HS-27A (cell line): ENCODE data around the gene CNNM2.

Experiments
- DNase-seq: peaks from one replicate; pipeline ENCODE4 v3.0.0-alpha.2; 2012; ENCODE audit warnings: low read depth, missing footprints

The CNNM2 gene

DNA sequence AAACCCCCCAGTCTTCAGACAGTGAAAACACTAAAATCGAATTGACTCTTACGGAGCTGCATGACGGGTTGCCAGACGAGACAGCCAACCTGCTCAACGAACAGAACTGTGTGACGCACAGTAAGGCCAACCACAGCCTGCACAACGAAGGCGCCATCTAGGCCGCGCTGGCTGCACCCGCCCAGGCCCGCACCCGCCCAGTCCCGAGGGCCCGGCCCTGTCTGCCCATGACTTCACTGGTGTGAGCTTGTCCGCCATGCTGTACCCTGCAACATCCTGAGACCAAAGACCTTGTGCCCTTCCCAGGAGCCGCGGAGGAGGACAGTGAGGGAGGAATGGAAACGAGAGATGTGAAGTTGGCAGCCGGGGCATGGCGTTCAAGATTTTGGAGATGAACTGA is 158.9 kb downstream of the CNNM2 start:
- DNase-seq, result no peak

DNA sequence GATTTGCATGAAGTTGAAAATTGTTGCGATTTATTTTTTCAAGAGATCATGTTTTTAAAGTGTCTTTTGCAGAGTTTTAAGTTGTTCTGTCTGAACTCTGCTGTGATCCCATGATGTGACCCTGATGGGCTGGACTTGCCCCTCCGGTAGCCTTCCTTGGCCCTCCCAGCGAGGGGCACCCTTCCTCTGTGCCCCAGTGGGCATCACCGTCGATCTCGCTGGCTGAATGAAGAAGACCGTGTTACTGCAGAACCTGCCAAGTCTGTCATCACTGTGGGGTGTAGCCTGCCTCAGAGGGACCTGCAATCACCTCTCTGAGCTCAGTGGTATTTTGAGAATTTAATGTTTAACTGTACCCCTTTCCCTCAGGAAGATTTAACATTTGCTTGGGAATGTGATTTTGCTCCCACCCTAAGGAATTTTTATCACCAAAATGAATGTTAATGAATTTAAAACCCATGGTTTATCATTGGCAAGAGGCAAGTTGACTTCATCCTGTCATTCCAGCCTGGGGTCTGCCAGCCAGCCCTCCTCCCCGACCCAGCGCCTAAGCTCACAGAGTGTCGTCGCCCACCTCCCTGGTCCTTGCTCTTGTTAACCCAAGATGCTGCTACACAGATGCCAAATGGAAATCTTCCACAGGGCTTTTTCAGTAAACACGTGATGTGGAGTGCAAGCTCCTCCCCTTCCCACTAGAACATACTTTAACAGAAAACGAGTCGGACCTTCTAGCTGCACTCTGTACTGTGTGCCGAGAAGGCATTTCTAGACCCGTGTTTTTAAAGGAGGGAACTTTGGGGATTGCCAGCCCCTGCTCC is 159.6 kb downstream of the CNNM2 start:
- DNase-seq, result no peak

DNA sequence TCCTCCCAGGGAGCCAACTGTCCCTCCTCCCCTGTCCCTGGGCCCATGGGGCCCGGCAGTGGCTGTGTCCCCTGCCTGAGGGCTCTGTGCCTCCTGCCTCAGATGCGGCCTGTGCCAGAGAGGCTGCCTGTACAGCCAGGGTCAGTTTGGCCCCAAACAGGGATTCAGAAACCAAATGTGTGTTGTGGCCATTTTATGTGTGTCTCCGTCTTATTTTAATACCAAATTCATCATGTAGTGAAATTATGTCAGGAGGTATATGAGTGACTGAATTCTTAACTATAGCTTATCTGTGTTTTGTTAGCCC is 160.2 kb downstream of the CNNM2 start:
- DNase-seq, result no peak

DNA sequence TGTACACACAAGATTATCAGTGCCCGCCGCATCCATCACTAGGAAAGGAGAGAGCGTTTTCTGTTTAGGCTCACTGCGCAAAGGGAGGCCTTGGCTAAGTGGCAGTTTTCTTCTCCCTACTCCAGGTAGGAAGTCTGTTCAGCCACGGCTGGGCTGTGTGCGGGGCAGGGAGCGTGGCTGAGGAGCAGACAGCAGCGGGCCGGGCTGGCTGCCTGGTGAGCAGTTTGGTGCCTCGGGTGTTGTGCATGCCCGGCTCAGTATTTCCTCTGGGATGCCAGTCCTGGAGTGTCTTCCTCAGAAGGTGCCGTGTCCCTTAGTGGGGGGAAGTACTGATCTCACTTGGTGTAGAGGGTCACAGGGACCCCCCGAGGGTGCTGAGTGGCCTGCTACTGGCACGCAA is 160.6 kb downstream of the CNNM2 start:
- no peak for DNase-seq

DNA sequence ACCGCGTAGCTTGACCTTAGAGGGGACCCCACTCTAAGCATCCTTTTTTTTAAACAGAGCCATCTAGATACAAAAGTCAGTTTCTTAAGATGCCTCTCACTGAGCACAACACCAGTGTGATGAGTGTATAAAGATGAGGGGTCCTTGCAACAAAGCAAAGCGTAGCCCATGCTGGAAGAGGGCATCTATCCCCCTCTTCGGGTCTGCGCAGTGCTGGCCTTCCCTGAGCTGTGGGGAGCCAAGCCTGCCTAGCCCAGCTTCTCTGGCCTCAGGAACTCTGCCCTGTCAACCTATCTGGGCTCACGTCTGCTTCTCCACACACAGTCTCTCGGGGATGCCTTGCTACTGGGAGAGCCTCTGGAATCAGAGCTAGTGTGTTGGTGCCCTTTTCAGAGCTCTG is 161.0 kb downstream of the CNNM2 start:
- no peak for DNase-seq

DNA sequence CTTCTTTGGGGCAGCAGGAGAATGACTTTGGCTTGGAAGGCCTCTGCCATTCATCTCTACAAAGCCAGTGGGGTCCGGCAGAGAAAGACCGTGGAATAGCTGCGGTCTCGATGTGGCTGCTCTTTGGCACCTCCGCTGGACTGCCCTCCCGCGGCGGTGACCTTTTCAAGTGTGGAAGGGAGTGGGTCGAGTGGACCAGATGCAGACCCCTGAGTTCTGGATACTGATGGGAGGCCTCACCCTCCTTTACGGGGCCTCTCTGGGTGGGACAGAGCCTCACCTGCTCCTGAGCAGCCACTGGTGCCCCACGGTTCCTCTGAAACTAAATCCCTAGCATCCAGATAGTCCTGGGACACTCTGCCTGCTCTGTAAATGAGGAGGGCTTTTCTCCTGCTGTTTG is 161.9 kb downstream of the CNNM2 start:
- no peak for DNase-seq

DNA sequence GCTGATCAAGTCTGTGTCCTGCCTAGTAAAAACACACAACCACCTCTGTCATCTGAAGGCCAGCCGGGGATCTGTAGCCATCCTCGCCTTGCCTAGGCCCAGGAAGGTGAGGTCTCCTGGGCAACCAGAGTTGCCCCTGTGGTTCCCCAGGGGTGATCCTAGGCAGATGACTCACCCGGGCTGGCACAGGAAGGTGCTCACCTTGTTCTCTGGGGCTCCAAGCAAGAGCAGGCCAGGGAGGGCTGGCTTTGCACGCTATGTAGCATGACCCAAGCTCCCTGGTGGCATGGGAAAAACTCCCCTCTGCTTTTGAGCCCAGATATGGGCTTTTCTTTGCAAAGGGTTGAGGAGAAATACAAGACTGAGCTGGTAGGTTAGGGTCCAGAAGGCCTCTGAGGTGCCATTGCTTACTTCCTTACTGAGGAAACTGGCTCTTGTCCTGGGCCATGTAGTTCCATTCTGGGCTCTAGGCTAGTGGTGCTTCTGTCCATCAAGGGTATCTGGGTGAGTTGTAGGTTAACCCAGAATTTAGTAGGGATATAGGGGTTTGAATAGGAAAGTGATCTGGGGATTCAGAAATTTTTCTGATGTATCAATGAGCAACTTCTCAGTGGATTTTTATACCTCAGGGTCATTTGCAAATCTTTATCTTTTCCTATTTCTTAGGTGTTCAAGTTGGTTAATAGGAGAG is 162.9 kb downstream of the CNNM2 start:
- DNase-seq, result no peak

DNA sequence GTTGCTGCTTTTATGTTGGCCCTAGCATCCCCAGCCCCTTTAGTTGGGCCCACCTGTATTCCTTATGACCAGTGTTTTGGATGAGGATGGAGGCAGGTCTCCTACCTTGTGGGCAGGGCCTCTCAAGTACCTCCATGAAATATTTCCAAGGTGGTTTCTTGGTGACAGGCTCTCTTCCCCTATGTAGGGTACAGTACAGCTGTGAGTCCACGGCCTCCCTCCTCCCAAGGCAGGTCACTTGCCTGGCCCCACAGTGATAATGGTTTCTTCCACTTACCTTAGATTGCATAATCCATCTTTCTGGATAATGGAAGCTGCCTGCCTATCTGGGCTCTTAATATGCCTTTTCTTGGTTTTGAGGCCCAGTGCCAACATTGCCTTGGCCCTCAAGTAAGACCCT is 164.6 kb downstream of the CNNM2 start:
- DNase-seq, result no peak

DNA sequence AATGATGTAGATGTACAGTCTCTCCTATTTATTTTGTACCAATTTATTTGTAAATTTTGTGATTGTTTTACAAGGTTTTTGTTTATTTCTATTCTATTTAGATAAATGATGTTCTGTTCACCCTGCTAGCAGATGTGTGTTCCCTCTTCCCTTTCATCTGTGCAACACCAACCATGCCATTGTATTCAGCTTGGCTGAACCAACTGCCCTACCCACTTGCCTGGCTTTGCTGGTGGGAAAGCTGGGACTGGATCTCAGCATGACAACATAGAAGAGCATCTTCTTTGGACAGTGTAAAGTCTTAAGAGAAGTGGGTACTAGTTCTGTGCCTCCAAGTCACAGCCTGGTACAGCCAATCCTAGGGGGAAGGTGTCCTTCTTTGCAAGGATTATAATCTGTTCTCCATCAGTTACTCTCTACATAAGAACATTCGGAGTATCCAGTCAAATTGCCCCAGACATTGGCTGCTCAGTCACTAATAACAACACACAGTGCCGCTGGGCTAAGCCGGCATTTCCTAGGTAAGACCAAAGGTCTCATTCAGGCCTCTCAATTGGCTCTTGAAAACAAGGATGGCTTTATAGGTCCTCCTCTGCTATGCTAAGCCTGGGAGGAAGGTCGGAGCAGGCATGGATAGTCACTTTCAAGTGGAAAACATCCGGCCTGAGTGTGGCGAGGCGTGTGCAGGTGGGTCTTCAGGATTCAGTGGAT is 165.3 kb downstream of the CNNM2 start:
- DNase-seq, result no peak

DNA sequence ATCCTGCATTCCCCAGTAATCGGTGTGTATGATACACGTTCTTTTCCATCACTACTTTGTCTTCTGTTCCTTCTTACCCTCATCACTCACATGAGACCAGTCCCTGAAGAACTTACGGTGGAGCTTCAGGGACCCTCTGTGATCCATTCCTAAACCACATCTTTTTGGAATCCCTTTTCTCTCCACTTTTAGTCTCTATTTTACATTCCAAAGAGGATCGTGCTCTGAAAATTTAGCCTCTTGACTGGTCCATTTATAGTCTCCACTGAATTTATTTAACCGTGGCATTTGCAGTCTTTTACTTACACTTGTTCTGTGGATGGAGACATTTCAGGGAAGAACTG is 165.9 kb downstream of the CNNM2 start:
- DNase-seq, result no peak

DNA sequence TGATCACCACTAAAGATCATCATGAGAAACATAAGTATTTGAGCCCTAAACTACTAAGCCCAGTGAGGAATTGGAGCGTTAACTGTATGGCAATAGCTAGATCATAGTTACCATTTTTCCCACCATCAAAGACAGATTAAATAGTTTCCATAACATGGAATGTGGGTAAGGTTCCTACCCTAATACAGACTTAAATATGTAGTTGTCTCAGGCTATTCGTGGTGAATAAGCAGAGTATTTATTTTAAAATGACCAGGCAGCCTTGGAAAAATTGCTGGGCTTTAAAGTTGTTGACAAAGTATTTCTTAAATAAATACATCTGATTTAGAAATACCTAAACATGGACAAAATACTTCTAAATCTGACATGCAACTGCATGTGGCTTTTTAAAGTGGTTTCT is 168.2 kb downstream of the CNNM2 start:
- DNase-seq, result no peak

DNA sequence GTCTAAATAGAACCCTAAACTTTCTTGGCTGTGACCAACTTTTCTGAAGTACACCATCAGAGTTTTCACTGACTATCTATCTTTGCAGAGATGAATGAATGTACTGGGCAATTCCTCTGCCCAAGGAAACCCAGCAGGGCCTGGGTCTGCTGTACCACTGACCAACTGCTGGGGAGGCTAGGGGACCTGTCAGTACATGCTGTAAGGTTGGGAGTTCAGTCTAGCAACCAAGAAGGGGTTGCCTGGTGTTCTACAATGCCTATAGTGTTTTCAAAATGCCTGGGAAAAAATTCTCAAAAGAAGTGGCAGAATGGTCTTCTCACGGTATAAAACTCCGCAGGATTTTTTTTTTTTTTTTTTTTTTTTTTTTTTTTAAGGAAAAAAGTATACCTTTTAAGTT is 168.7 kb downstream of the CNNM2 start:
- DNase-seq, result no peak

DNA sequence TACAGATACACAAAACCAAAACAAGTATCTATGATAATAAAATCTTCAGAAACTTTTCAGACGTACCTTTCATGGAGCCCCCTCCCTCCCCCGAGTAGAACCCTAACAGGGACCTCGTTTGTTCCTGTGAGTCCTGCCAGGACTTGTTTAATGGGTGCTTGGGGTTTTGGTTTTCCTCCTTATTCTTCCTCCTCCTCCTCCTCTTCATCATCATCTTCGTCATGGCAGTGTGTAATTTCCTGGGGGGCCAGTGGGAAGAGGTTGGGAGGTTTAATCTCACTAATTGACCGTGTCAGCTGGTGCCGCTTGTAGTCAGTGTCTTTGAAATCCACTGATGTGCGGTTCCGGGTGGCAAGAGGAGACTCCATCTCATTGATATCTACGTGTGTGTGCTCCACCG is 171.4 kb downstream of the CNNM2 start:
- DNase-seq, result no peak

DNA sequence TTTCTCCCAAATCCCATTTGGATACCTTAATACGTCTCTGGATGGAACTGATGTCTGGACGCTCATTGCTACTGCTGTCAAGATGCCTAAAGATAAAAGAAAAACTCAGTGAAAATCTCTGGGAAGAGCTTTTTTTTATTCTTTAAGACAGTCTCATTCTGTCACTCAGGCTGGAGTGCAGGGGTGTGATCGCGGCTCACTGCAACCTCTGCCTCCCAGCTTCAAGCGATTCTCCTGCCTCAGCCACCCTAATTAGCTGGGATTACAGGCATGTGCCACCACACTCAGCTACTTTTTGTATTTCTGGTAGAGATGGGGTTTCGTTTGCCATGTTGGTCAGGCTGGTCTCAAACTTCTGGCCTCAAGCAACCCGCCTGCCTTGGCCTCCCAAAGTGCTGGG is 172.8 kb downstream of the CNNM2 start:
- no peak for DNase-seq

DNA sequence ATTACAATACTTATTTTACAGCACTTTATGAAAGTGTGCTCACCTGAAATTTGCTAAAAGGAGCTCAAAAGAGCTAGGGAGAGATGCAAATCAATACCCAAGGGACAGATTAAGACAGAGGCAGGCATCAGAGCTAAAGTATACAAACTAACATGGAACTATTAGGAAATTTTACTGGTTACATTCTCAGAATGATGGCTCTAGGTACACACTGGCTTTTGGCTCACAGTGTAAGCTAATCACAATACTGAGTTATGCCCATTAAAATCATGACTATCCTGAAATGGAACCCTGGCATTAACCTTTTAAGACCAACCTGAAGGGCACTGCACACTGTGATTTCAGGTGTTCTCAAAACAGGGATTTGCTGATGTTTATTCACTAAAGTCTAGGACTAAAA is 176.9 kb downstream of the CNNM2 start:
- no peak for DNase-seq

DNA sequence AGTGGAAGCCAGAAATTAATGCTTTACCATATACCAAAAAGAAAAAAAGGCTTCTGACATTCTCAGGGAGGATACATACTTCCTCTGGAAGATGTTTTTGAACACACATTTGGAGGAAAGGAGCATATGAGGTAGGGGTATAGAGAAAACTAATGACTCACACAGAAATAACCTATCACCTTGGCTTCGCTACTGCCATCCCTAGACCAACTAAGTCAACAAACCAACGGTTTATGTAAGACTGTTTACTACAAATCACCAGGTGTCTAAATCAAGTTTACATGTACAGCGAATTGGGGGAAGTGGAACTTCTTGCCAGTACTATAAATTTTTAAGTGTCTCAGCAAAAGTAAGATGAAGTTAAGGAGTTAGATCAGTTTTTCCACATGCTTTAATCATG is 178.0 kb downstream of the CNNM2 start:
- no peak for DNase-seq

DNA sequence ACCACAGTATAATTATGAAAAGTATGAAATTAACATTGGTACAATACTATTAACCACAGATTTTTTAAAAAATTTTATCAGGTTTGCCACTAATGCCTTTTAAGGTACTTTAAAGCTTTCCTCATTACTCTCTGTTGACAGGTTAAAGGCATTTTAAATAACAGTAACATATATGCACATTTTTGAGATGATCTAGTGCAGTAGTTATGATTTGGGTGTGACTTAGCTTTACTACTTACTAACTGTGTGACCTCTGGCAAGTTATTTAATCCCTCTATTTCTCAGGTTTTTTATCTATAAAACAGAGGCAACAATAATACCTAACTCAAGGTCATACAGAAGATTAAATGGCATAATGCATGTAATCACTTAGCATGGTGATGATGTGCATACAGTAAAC is 180.1 kb downstream of the CNNM2 start:
- no peak for DNase-seq

DNA sequence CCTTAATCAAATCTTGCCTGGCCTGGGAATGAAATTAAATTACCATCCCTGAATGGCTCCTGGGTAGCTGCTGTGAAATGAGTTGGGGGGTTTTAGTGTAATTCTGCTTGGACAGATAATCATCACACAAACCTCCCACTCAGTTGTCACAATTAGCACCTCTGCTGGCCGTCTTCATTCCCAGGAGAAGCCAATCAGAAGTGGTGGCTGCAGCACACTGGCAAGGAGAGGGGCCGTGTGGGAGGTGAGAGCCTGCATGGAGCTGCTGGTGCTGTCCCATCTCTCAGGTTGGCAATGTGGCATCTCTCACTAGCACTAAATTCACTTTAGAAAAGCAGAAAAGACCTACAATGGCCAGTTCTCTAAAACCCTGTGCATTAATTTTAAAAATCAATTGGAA is 182.5 kb downstream of the CNNM2 start:
- DNase-seq, result no peak

DNA sequence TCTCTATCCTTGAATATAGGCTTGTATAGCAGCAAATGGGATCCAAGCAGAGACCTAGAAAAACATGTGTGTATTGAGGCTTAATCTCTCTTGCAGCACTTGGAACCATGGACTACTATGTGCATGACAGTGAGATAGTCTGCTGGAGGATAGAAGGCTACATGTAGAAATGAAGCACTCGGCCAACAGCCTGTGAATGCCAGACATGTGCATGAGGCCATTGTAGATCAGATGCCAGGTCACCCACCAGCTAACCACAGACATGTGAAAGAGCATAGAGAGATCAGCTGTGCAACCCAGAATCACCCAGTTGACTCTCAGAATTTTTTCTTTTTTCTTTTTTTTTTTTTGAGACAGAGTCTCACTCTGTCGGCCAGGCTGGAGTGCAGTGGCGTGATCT is 184.1 kb downstream of the CNNM2 start:
- no peak for DNase-seq

DNA sequence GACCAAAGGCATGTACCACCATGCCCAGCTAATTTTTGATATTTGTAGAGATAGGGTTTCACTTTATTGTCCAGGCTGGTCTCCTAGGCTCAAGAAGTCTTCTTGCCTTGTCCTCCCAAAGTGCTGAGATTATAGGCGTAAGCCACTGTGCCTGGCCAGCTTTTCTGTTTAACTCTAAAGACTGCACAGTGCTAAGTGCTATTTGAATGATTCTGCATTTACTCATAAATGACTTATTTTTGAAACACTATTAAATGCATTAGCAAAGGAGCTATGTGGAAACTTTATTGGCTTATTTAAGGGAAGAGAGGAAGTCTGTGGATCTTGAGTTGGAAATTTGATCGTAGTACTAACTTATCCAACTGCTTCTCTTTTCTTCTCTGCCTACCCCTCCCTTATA is 185.9 kb downstream of the CNNM2 start:
- no peak for DNase-seq

DNA sequence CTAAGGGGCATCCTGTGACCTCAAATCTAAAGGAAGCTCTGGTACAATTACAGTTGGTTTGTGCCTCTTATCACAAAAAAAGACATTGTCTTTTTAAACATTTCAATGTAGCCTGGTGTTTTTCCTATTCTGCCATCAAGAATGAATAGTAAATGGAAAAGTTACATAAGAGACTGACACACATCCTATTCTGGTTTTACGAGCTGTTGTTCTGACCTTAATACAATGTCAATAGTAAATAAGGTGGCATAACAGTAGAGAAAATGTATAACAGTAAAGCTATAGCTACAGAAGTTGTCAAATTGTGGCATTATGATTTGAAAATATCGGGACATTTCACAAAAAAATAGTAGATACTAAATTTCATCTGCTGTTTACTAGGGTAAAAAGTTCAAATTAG is 186.6 kb downstream of the CNNM2 start:
- DNase-seq, result no peak

DNA sequence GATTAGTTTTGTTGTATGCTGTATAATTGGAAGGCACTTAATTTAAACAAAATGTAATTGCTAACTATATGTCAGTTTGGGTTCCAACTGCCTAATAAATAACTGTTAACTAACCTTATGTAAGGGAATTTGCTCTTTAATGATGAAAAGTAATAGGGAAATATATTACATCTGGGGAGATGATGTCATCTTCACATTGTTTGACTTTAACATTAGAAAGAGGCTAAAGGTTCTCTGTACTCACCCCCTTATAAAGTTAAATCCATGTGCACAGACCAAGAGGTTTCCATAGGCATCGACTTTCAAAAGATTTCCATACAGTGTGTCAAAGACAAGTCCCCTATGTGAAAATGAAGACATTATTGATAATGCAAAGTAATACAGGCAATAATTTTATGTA is 187.4 kb downstream of the CNNM2 start:
- no peak for DNase-seq

DNA sequence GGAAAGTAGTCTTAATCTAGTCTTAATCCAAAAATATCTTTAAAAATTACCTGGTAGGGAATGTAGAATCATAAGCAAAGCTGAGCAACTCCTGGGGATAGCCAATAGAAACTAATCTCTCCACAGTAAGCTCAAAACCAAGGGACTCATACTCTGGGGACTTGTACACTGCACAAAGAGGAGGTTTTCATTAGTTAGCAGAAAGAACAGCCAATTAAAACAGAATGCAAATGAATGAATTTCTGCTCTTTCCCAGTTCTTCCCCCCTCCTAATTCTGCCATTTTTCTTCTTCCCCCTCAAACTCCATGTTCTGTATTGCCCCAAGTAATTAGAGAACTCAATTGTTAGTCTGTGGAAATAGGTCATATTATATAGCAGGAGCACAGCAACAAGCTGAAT is 188.4 kb downstream of the CNNM2 start:
- DNase-seq, result no peak

DNA sequence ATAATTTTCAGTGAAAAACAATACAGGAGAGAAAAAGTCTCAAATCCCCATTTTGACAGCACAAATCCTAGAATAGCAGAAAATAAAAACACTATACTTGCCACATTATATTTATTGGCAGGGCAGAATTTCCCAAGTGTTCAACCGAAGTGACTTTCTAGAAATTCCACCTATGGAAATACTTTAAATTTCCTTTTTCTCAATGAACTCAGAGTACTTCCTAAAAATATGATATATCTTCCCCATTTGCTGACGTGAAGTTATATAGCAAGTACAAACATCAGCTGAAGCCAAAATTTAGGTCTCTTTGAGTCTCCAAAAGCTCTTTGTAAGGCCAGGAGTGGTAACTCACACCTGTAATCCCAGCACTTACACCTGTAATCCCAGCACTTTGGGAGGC is 191.7 kb downstream of the CNNM2 start:
- DNase-seq, result no peak
